GM18520 (cell line): Measurements from ENCODE around the gene AKAP13.
A peak's percentile ranks its signal among the peaks of the same experiment; 100 is the strongest.
"Not testable (repeated sequence)": the region's sequence is repeated elsewhere in the genome, so short reads cannot be mapped to it uniquely, and the experiment has no call there.

Source experiments
- ATAC-seq: cut with Tn5 transposase; IDR thresholded peaks from one replicate; pipeline ENCODE4 v1.9.1; 2021; ENCODE audit not compliant: unreplicated experiment

Gene AKAP13

DNA sequence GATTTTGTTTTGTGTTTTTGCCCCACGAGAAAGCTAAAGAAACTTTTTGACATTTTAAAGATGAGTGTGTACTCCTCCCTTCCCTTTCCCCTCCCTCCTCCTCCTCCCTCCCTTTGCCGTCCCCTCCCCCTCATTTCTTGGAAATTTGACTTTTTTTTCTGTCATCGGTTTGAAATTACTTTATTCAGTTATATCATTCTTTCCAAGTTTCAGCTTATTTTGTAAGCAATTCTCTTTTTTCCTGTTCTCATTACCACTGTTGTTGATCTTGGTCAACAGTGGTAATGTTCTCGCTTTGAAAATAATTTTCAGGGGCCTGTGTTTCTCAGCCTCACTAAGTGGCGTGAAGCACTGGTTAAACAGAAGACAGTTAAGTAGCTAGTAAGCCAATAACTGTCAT lies 178.4 kb downstream of the AKAP13 start:
- ATAC-seq: no peak

- ATAC-seq: no peak
Observed at GRCh38 chr15:85559530-85559929, 179.1 kb downstream of the AKAP13 start.

DNA sequence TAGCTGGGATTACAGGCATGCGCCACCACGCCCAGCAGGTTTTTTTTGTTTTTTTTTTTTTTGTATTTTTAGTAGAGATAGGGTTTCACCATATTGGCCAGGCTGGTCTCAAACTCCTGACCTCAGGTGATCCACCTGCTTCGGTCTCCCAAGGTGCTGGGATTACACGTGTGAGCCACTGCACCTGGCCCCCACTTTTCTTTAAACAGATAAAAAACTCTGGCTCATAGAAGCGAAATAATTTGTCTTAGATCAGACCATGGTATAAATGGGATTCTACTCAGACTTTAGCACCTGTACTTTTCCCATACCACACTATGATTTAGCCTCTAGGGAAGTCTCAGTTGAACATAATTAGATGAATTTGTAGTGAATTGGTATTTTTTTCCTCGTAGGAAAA lies 182.4 kb downstream of the AKAP13 start:
- no peak for ATAC-seq

GRCh38 chr15:85563328-85563727 lies 182.9 kb downstream of the AKAP13 start:
- ATAC-seq: no peak

DNA sequence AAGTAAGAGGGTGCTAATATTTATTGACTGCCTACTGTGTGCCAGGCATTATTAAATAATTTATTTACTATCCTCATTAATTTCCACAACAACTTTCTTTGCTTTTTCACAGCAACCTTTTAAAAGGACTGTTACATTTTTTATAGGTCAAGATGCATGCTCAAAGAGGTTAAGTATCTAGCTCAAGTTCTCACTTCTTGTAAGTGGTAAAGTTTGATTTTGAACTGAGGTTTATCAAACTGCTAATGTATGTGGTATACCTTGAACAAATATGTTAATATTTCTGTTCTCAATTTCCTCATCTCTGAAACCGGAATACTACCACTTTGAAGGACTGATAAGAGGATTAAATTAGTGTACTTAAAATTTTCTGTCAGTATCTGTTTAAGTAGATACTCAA lies 183.3 kb downstream of the AKAP13 start:
- ATAC-seq: no peak

DNA sequence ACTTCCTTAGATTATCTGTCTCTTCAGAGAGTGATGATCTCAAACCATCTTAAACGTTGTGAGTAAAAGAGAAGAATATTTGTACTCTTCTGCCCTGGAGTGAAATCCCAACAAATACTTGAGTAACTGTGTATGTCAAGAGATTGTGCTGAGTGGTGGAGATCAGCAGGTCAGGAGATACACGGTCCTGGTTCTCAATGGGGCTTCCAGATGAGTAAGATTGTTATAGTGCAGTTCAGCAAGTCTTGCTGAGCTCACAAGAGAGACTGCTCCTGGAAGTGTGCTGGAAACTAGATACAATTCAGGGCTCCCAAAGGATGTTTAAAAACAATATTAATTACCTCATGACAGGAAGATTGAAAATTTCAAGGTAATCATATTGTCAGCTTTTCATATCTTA lies 184.3 kb downstream of the AKAP13 start:
- no peak for ATAC-seq

DNA sequence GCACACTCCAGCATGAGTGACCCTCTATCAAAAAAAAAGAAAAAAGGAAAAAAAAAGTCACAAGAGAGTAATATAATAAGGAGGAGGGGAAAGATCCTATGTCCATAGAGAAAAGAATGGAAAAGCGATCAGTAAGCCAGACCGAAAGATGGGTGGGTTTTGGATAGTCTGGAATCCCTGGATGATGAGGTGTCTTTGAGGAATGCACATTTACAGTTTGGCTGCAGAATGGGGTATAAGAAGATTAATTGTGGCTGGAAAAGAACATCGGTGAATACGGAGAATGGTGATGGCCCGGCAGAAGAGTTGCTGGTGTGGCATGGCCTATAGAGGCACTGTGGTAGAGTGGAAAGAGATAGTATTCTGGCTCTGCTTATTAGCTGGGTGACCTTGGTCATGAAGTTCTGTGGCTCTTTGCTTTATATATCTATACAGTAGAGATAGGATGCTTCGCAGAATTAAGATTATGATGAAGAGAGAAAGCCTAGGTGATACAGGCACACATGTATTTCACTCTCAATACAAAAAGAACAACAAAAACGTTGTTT lies 187.9 kb downstream of the AKAP13 start:
- no peak for ATAC-seq

DNA sequence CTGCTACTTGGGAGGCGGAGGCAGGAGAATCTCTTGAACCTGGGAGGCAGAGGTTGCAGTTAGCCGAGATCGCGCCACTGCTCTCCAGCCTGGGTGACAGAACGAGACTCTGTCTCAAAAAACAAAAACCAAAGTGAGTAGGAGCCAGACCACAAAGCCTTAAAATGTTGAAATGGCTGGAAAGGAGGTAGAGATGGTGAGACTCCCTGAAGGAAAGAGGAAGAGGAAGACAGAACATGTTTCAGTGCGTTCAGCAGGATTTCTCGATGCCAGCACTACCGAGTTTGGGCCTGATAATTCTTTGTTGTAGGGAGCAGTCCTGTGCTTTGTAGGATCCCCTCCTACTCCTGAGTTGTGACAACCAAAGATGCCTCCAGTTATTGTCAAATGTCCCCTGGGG lies 189.9 kb downstream of the AKAP13 start:
- no peak for ATAC-seq

- no peak for ATAC-seq
Observed at GRCh38 chr15:85571780-85572179, 191.4 kb downstream of the AKAP13 start.

DNA sequence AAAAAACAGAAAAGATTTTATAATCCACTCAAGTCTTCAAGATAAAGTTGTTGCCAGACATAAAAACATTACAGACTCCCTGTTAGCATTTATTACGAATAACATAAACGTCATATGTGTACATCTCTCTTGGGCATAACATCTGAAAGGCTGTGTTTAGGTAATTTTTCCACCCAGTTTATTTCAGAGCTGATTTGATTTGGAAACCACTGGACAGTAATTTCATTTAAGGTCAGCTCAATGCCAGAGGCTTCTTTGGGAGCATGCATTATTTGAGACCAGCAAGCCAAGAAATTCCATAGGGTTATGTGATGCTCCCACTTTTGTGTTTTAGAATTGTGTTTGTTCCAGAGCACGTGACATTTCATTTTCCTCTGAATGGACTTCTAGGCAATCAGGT lies 196.0 kb downstream of the AKAP13 start:
- no peak for ATAC-seq

DNA sequence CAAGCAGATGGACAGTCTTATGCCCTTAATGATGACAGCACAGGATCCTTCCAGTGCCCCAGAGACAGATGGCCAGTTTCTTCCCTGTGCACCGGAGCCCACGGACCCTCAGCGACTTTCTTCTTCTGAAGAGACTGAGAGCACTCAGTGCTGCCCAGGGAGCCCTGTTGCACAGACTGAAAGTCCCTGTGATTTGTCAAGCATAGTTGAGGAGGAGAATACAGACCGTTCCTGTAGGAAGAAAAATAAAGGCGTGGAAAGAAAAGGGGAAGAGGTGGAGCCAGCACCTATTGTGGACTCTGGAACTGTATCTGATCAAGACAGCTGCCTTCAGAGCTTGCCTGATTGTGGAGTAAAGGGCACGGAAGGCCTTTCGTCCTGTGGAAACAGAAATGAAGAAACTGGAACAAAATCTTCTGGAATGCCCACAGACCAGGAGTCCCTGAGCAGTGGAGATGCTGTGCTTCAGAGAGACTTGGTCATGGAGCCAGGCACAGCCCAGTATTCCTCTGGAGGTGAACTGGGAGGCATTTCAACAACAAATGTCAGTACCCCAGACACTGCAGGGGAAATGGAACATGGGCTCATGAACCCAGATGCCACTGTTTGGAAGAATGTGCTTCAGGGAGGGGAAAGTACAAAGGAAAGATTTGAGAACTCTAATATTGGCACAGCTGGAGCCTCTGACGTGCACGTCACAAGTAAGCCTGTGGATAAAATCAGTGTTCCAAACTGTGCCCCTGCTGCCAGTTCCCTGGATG lies 198.7 kb downstream of the AKAP13 start:
- no peak for ATAC-seq

DNA sequence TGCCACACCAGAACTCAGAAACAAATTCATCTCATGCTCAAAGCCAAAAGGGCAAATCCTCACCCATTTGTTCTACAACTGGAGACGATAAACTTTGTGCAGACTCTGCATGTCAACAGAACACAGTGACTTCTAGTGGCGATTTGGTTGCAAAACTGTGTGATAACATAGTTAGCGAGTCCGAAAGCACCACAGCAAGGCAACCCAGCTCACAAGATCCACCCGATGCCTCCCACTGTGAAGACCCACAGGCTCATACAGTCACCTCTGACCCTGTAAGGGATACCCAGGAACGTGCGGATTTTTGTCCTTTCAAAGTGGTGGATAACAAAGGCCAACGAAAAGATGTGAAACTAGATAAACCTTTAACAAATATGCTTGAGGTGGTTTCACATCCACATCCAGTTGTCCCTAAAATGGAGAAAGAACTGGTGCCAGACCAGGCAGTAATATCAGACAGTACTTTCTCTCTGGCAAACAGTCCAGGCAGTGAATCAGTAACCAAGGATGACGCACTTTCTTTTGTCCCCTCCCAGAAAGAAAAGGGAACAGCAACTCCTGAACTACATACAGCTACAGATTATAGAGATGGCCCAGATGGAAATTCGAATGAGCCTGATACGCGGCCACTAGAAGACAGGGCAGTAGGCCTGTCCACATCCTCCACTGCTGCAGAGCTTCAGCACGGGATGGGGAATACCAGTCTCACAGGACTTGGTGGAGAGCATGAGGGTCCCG lies 199.7 kb downstream of the AKAP13 start:
- no peak for ATAC-seq

DNA sequence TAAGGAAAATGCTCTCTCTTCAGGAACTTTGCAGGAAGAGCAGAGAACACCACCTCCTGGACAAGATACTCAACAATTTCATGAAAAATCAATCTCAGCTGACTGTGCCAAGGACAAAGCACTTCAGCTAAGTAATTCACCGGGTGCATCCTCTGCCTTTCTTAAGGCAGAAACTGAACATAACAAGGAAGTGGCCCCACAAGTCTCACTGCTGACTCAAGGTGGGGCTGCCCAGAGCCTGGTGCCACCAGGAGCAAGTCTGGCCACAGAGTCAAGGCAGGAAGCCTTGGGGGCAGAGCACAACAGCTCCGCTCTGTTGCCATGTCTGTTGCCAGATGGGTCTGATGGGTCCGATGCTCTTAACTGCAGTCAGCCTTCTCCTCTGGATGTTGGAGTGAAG lies 200.5 kb downstream of the AKAP13 start:
- ATAC-seq: no peak

DNA sequence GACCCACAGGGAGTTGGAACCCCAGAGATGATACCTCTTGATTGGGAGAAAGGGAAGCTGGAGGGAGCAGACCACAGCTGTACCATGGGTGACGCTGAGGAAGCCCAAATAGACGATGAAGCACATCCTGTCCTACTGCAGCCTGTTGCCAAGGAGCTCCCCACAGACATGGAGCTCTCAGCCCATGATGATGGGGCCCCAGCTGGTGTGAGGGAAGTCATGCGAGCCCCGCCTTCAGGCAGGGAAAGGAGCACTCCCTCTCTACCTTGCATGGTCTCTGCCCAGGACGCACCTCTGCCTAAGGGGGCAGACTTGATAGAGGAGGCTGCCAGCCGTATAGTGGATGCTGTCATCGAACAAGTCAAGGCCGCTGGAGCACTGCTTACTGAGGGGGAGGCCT lies 201.1 kb downstream of the AKAP13 start:
- ATAC-seq: no peak

GRCh38 chr15:85582131-85583079 lies 202.0 kb downstream of the AKAP13 start:
- peak; percentile 17 for ATAC-seq

DNA sequence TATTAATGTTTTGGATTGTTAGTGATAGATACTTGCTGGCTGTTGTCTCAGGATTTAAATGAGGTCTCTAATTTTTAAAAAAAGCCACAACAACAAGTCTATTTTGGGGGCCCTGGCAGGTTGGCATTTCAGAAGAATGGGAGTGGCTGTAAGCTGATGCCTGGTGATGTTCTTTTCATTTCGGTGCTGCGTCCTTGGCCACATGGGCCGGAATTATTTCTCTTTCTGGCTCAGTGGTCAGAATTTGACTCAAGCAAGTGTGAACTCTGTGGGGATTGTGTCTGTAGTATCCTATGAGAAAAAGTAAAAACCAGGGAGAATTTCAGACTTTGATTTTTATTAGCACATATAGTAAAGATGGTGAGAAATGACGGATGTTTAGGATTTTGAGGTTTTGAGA lies 203.0 kb downstream of the AKAP13 start:
- no peak for ATAC-seq

GRCh38 chr15:85583923-85584390 lies 203.6 kb downstream of the AKAP13 start:
- peak; percentile 49 for ATAC-seq

GRCh38 chr15:85584872-85585271 lies 204.5 kb downstream of the AKAP13 start:
- ATAC-seq: no peak

- not testable (repeated sequence) for ATAC-seq
Observed at GRCh38 chr15:85586196-85586595, 205.8 kb downstream of the AKAP13 start.

DNA sequence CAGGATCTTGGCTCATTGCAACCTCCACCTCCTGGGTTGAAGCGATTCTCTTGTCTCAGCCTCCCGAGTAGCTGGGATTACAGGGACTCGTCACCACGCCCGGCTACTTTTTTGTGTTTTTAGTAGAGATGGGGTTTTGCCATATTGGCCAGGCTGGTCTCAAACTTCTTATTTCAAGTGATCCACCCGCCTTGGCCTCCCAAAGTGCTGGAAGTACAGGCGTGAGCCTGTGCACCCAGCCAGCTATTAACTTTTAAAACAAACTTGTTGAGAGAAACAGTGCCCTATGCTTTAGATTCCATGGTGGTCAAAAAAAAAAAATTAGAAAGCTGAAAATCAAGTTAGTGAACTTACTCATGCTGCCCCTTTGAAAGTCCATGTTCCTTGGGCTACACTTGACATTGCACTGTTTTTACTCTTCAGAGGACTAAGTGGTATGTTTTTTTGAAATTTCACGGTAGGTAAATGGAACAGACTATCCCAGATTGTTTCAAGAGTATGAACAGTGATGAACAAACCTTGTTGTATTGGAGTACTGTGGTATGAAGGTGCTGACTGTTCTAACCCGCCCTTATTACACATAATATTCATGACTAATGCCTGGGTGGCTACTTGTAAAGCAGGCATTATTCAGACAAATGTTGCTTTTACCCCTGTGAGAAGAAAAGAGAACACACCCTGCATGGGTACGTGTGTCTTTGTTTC lies 207.5 kb downstream of the AKAP13 start:
- no peak for ATAC-seq
